ENCODE measurements around the gene ANKH. TPM values are rescaled to one million over a fixed set of nuclear protein-coding genes. Genes with fewer than 3 reads are reported as not detected.

ANKH gene
- total and polyA plus RNA-seq, 2 of the 13 experiments (the other 11 are each of a cell fraction or from before 2014, with no cell fraction given), result 25.0 to 36.0 TPM

DNA sequence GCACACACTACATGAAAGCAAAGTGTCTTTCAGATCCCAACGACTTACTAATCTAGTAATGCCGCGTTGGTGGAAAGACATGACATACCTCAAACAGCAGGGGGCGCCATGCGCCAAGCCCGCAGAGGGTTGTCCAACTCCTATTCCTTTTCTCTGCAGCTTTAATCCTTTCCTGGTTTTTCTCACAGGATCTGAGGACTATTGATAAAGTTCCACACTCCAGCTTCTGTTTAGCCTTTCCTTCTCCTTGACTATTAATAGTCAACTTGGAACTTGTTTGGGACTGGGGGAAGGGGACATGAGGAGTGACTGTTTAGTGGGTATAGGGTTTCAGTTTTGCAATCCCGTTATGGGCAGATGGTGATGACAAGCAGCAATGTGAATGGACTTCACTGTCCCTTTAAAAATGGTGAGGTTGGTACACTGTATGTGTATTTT lies 144.1 kb downstream of the ANKH start:
- DNase-seq (ENCODE audit: low spot score), result peak; percentile 84
- Histone ChIP-seq H3K4me1 (ENCODE audit: insufficient read depth, low read length) (peaks cover 28% of the 10 kb centered on the region), H3K27ac (ENCODE audit: extremely low read length, insufficient read depth, low read length) (peak overlapping the region; percentile 96), H3K4me3 (replicated peaks in 1 of 3; ENCODE audit: insufficient read depth in 1 of 3, low read depth in 2 of 3, low read length in 3 of 3) (peak overlapping the region in 1 of 3 experiments; percentile 53; a peak in 1 of 6 replicates), H3K27me3 (ENCODE audit: control insufficient read depth in 1 of 2, insufficient read depth in 2 of 2, low read length in 2 of 2) (no peaks in the 10 kb centered on the region), H4K20me1 (ENCODE audit: insufficient read depth, low read length) (no peaks in the 10 kb centered on the region), H3K79me2 (ENCODE audit: insufficient read depth, low read length) (no peaks in the 10 kb centered on the region), H3K4me2 (ENCODE audit: low read depth, low read length) (peak overlapping the region; percentile 90), H3K36me3 (replicated peaks in 1 of 2; ENCODE audit: control insufficient read depth in 1 of 2, insufficient read depth in 2 of 2, low read length in 2 of 2) (peaks cover 5 to 14% of the 10 kb centered on the region in 2 experiments), H3K9me3 (ENCODE audit: low read length) (no peaks in the 10 kb centered on the region), H2AFZ (ENCODE audit: low read length) (no peak overlapping the region), H3K9ac (ENCODE audit: insufficient read depth, low read depth, low read length) (peak overlapping the region; percentile 76)
- CTCF ChIA-PET (ENCODE audit: low intra/inter-chr PET ratio, low total read pairs), result interaction anchor here (1.2 to 3.0 kb wide), 6 partner anchors 51 to 286 kb away, joined by 3 to 34 read pairs (median 10); partner anchors contain the start of gene ANKH
- peak; percentile 88 for FAIRE-seq
- in situ Hi-C loops (cut with HindIII; ENCODE audit: extremely low pct_ligation_motif_present, low pct_unique_long_range_greater_than_20kb), result loop anchor here (5.0 kb wide), 3 partner anchors 50 to 285 kb away; partner anchors contain the start of gene ANKH
- BruUV-seq (replicated peaks), result no TSS peak
- 5% methylated on average over 7 of the region's 7 CpGs for WGBS (ENCODE audit: low lambda C conversion rate)
- POLR2A ChIA-PET, result interaction anchor here (1.2 to 2.1 kb wide), 4 partner anchors 17 to 145 kb away, joined by 5 to 13 read pairs (median 7); no protein-coding TSS in a partner anchor
- intact Hi-C loops (cut with micrococcal nuclease; ENCODE audit: unreplicated experiment), result loop anchor here (1.0 to 5.0 kb wide), 5 partner anchors 40 to 287 kb away; no protein-coding TSS in a partner anchor
- peak; percentile 44 for ATAC-seq
- TF ChIP-seq, protein P1, sequence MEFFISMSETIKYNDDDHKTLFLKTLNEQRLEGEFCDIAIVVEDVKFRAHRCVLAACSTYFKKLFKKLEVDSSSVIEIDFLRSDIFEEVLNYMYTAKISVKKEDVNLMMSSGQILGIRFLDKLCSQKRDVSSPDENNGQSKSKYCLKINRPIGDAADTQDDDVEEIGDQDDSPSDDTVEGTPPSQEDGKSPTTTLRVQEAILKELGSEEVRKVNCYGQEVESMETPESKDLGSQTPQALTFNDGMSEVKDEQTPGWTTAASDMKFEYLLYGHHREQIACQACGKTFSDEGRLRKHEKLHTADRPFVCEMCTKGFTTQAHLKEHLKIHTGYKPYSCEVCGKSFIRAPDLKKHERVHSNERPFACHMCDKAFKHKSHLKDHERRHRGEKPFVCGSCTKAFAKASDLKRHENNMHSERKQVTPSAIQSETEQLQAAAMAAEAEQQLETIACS (CRISPR knock-in tag; IDR thresholded peaks at IDR 0.05), result no peak
- TF ChIP-seq ZNF3 (CRISPR knock-in tag; IDR thresholded peaks at IDR 0.05) (no peak), ZNF251 (CRISPR knock-in tag; IDR thresholded peaks at IDR 0.05) (no peak), ATF7-NPFF (CRISPR knock-in tag; IDR thresholded peaks at IDR 0.05; ENCODE audit: low read depth) (no peak), GTF2F1 (IDR thresholded peaks at IDR 0.05; ENCODE audit: low read length) (no peak), SMAD1 (CRISPR knock-in tag; IDR thresholded peaks at IDR 0.05; ENCODE audit: borderline replicate concordance, low read depth) (no peak), ZNF207 (IDR thresholded peaks at IDR 0.05; ENCODE audit: borderline replicate concordance) (no peak), ZFP91 (CRISPR knock-in tag; IDR thresholded peaks at IDR 0.05; ENCODE audit: borderline replicate concordance) (no peak; the same call in 1 of the 2 replicates), ATF3 (CRISPR knock-in tag; IDR thresholded peaks at IDR 0.05) (no peak)
- TF ChIP-seq, protein P2, sequence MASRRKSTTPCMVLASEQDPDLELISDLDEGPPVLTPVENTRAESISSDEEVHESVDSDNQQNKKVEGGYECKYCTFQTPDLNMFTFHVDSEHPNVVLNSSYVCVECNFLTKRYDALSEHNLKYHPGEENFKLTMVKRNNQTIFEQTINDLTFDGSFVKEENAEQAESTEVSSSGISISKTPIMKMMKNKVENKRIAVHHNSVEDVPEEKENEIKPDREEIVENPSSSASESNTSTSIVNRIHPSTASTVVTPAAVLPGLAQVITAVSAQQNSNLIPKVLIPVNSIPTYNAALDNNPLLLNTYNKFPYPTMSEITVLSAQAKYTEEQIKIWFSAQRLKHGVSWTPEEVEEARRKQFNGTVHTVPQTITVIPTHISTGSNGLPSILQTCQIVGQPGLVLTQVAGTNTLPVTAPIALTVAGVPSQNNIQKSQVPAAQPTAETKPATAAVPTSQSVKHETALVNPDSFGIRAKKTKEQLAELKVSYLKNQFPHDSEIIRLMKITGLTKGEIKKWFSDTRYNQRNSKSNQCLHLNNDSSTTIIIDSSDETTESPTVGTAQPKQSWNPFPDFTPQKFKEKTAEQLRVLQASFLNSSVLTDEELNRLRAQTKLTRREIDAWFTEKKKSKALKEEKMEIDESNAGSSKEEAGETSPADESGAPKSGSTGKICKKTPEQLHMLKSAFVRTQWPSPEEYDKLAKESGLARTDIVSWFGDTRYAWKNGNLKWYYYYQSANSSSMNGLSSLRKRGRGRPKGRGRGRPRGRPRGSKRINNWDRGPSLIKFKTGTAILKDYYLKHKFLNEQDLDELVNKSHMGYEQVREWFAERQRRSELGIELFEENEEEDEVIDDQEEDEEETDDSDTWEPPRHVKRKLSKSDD (CRISPR knock-in tag; IDR thresholded peaks at IDR 0.05; ENCODE audit: low read depth), result no peak
- TF ChIP-seq, protein P3, sequence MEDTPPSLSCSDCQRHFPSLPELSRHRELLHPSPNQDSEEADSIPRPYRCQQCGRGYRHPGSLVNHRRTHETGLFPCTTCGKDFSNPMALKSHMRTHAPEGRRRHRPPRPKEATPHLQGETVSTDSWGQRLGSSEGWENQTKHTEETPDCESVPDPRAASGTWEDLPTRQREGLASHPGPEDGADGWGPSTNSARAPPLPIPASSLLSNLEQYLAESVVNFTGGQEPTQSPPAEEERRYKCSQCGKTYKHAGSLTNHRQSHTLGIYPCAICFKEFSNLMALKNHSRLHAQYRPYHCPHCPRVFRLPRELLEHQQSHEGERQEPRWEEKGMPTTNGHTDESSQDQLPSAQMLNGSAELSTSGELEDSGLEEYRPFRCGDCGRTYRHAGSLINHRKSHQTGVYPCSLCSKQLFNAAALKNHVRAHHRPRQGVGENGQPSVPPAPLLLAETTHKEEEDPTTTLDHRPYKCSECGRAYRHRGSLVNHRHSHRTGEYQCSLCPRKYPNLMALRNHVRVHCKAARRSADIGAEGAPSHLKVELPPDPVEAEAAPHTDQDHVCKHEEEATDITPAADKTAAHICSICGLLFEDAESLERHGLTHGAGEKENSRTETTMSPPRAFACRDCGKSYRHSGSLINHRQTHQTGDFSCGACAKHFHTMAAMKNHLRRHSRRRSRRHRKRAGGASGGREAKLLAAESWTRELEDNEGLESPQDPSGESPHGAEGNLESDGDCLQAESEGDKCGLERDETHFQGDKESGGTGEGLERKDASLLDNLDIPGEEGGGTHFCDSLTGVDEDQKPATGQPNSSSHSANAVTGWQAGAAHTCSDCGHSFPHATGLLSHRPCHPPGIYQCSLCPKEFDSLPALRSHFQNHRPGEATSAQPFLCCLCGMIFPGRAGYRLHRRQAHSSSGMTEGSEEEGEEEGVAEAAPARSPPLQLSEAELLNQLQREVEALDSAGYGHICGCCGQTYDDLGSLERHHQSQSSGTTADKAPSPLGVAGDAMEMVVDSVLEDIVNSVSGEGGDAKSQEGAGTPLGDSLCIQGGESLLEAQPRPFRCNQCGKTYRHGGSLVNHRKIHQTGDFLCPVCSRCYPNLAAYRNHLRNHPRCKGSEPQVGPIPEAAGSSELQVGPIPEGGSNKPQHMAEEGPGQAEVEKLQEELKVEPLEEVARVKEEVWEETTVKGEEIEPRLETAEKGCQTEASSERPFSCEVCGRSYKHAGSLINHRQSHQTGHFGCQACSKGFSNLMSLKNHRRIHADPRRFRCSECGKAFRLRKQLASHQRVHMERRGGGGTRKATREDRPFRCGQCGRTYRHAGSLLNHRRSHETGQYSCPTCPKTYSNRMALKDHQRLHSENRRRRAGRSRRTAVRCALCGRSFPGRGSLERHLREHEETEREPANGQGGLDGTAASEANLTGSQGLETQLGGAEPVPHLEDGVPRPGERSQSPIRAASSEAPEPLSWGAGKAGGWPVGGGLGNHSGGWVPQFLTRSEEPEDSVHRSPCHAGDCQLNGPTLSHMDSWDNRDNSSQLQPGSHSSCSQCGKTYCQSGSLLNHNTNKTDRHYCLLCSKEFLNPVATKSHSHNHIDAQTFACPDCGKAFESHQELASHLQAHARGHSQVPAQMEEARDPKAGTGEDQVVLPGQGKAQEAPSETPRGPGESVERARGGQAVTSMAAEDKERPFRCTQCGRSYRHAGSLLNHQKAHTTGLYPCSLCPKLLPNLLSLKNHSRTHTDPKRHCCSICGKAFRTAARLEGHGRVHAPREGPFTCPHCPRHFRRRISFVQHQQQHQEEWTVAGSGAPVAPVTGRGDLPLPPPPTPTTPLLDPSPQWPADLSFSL (CRISPR knock-in tag; IDR thresholded peaks at IDR 0.05), result no peak
